SK-N-SH treated with all-trans-retinoic acid at 6 μM for 48 hours (cell line): ENCODE data around the gene HOXB7.

Source experiments
- ATAC-seq: fragments of 200-7000 bp; cut with Tn5 transposase; 3 replicates; pipeline ENCODE4 v1.9.1; 2020; ENCODE audit warnings: mild to moderate bottlenecking, moderate library complexity
- BACH2 ChIP-seq: fragments of 250-450 bp; sonication (Bioruptor Pico); IDR thresholded peaks from 2 replicates; pipeline ENCODE4 v1.9.0; 2021; ENCODE audit warnings: mild to moderate bottlenecking, borderline replicate concordance
- CREB5 ChIP-seq: fragments of 250-450 bp; sonication (Bioruptor Pico); IDR thresholded peaks from 2 replicates; pipeline ENCODE4 v1.5.1; 2020; ENCODE audit warnings: low read depth, mild to moderate bottlenecking, moderate library complexity
- CSDC2 ChIP-seq: fragments of 250-450 bp; sonication (Bioruptor Pico); IDR thresholded peaks from 2 replicates; pipeline ENCODE4 v1.5.0; 2020; ENCODE audit warnings: mild to moderate bottlenecking, moderate library complexity
- CSRNP3 ChIP-seq: fragments of 250-450 bp; sonication (Bioruptor Pico); IDR thresholded peaks from 2 replicates; pipeline ENCODE4 v1.5.1; 2021; ENCODE audit warnings: mild to moderate bottlenecking, moderate library complexity
- ESRRG ChIP-seq: fragments of 250-450 bp; sonication (Bioruptor Pico); IDR thresholded peaks from 2 replicates; pipeline ENCODE4 v1.6.1; 2021; ENCODE audit warnings: mild to moderate bottlenecking
- GLIS3 ChIP-seq: fragments of 250-450 bp; sonication (Bioruptor Pico); IDR thresholded peaks from 2 replicates; pipeline ENCODE4 v1.5.0; 2020; ENCODE audit warnings: mild to moderate bottlenecking, moderate library complexity
- OSR1 ChIP-seq: fragments of 250-450 bp; sonication (Bioruptor Pico); IDR thresholded peaks from 2 replicates; pipeline ENCODE4 v1.8.0; 2022; ENCODE audit warnings: moderate library complexity, mild to moderate bottlenecking, inconsistent platforms
- PATZ1 ChIP-seq: fragments of 250-450 bp; sonication (Bioruptor Pico); IDR thresholded peaks from 2 replicates; pipeline ENCODE4 v1.8.0; 2020; ENCODE audit warnings: mild to moderate bottlenecking, moderate library complexity, borderline replicate concordance
- POU6F1 ChIP-seq: fragments of 250-450 bp; sonication (Bioruptor Pico); IDR thresholded peaks from 2 replicates; pipeline ENCODE4 v1.8.0; 2021; ENCODE audit warnings: low read depth, mild to moderate bottlenecking, moderate library complexity, borderline replicate concordance
- PPARA ChIP-seq: fragments of 250-450 bp; sonication (Bioruptor Pico); IDR thresholded peaks from 2 replicates; pipeline ENCODE4 v1.5.0; 2020; ENCODE audit warnings: mild to moderate bottlenecking, borderline replicate concordance
- RARB ChIP-seq: fragments of 250-450 bp; sonication (Bioruptor Pico); IDR thresholded peaks from 2 replicates; pipeline ENCODE4 v1.8.0; 2021; ENCODE audit warnings: mild to moderate bottlenecking, moderate library complexity
- TOX ChIP-seq: fragments of 250-450 bp; sonication (Bioruptor Pico); IDR thresholded peaks from 2 replicates; pipeline ENCODE4 v1.8.0; 2021; ENCODE audit warnings: mild to moderate bottlenecking, moderate library complexity, borderline replicate concordance
- TSHZ2 ChIP-seq: fragments of 250-450 bp; sonication (Bioruptor Pico); IDR thresholded peaks from 2 replicates; pipeline ENCODE4 v1.5.0; 2020; ENCODE audit warnings: mild to moderate bottlenecking, moderate library complexity
- ZC3H10 ChIP-seq: fragments of 250-450 bp; sonication (Bioruptor Pico); IDR thresholded peaks from 2 replicates; pipeline ENCODE4 v1.5.1; 2021; ENCODE audit warnings: mild to moderate bottlenecking, moderate library complexity
- ZFP3 ChIP-seq: fragments of 250-450 bp; sonication (Bioruptor Pico); IDR thresholded peaks from 2 replicates; pipeline ENCODE4 v1.5.0; 2020; ENCODE audit warnings: mild to moderate bottlenecking, moderate library complexity
- ZFP30 ChIP-seq: fragments of 450-650 bp; formaldehyde crosslinking; IDR thresholded peaks from 2 replicates; pipeline ENCODE4 v1.5.0; 2022; ENCODE audit warnings: mild to moderate bottlenecking, moderate library complexity
- ZNF70 ChIP-seq: fragments of 450-650 bp; formaldehyde crosslinking; IDR thresholded peaks from 2 replicates; pipeline ENCODE4 v1.5.0; 2020; ENCODE audit warnings: mild to moderate bottlenecking, moderate library complexity

Gene HOXB7

GRCh38 chr17:48630925-48631692 lies 20.3 kb upstream of the HOXB7 start:
- no peak for TF ChIP-seq ZFP3 (CRISPR knock-in tag)
- no peak for TF ChIP-seq TOX (CRISPR knock-in tag)
- TF ChIP-seq ESRRG (CRISPR knock-in tag): no peak
- no peak for TF ChIP-seq CSRNP3 (CRISPR knock-in tag)
- TF ChIP-seq GLIS3 (CRISPR knock-in tag): no peak
- no peak for TF ChIP-seq RARB (CRISPR knock-in tag)
- no peak for TF ChIP-seq CREB5 (CRISPR knock-in tag)
- TF ChIP-seq TSHZ2 (CRISPR knock-in tag): no peak
- no peak for TF ChIP-seq OSR1 (CRISPR knock-in tag)
- TF ChIP-seq PATZ1 (CRISPR knock-in tag): no peak
- no peak for TF ChIP-seq POU6F1 (CRISPR knock-in tag)
- TF ChIP-seq CSDC2: no peak
- no peak for TF ChIP-seq BACH2 (CRISPR knock-in tag)
- no peak for TF ChIP-seq ZNF70
- ATAC-seq: no peak

GRCh38 chr17:48630009-48630924 lies 19.4 kb upstream of the HOXB7 start:
- TF ChIP-seq ESRRG (CRISPR knock-in tag) (no peak), ZFP30 (CRISPR knock-in tag) (no peak), POU6F1 (CRISPR knock-in tag) (no peak), ZC3H10 (CRISPR knock-in tag) (no peak), CSRNP3 (CRISPR knock-in tag) (no peak), PPARA (CRISPR knock-in tag) (no peak)
- TF ChIP-seq, all 23 proteins: peak for 0
- no peak for ATAC-seq
